SK-N-SH (cell line): ENCODE measurements around the gene CTF1. TPM values are rescaled to one million over a fixed set of nuclear protein-coding genes. Genes with fewer than 3 reads are reported as not detected.

Experiments used
- CTCF ChIA-PET: fragments of 300-600, 350-600 bp; formaldehyde crosslinking; extraction: SDS; loops from one replicate; lab custom pipeline; 2021; lab: Yijun Ruan, JAX
- POLR2A ChIA-PET: fragments of 350-600 bp; sonication (Branson Sonifier 250); formaldehyde crosslinking; extraction: SDS; loops from one replicate; lab custom pipeline; 2020; ENCODE audit warnings: antibody characterized with exemption, inconsistent platforms; lab: Yijun Ruan, JAX
- DNase-seq: peaks from one replicate; pipeline ENCODE4 v3.0.0; 2012
- H2AFZ ChIP-seq: fragments of 200-600 bp; sonication (generic); 2 replicates; pipeline ENCODE4 v1.8.1; 2016; ENCODE audit warnings: antibody characterized with exemption, mild to moderate bottlenecking, low read depth
- H3F3A ChIP-seq: fragments of 200-600 bp; sonication (generic); replicated peaks from 2 replicates; pipeline ENCODE3; 2016; ENCODE audit warnings: antibody characterized with exemption, mild to moderate bottlenecking; ENCODE audit not compliant: insufficient read depth
- H3K27ac ChIP-seq, 2 experiments: fragments of 200-500 bp in 1 of 2; fragments of 200-600 bp in 1 of 2; sonication (Bioruptor generic) in 1 of 2; sonication (generic), shearing (Covaris generic) in 1 of 2; 2 replicates each; pipeline versions ENCODE4 v1.5.1 to v1.6.1; 2014 to 2016; ENCODE audit warnings: low read depth in 2 of 2, inconsistent platforms in 1 of 2, low read length in 1 of 2, mild to moderate bottlenecking in 1 of 2, mixed read lengths in 1 of 2
- H3K27me3 ChIP-seq: fragments of 200-600 bp; sonication (generic), shearing (Covaris generic); 2 replicates; pipeline ENCODE4 v1.6.1; 2016; ENCODE audit warnings: mixed run types; ENCODE audit not compliant: insufficient read depth
- H3K36me3 ChIP-seq, 2 experiments: fragments of 200-500 bp in 1 of 2; fragments of 200-600 bp in 1 of 2; sonication (Bioruptor generic) in 1 of 2; sonication (generic) in 1 of 2; replicated peaks in 1 of 2; 2 replicates each; pipeline versions ENCODE3 to v1.5.1; 2014 to 2016; ENCODE audit warnings: low read length in 1 of 2, mild to moderate bottlenecking in 1 of 2; ENCODE audit not compliant: insufficient read depth in 2 of 2, control insufficient read depth in 1 of 2
- H3K4me1 ChIP-seq, 2 experiments: fragments of 200-500 bp in 1 of 2; fragments of 200-600 bp in 1 of 2; sonication (Bioruptor generic) in 1 of 2; sonication (generic), shearing (Covaris generic) in 1 of 2; 2 replicates each; pipeline versions ENCODE4 v1.5.1 to v1.6.1; 2014 to 2016; ENCODE audit warnings: low read depth in 1 of 2, low read length in 1 of 2, mixed run types in 1 of 2; ENCODE audit not compliant: insufficient read depth in 2 of 2, control insufficient read depth in 1 of 2
- H3K4me2 ChIP-seq: fragments of 200-600 bp; sonication (generic), shearing (Covaris generic); 2 replicates; pipeline ENCODE4 v1.6.1; 2017; ENCODE audit warnings: mixed run types
- H3K4me3 ChIP-seq, 2 experiments: fragments of 200-500 bp in 1 of 2; fragments of 200-600 bp in 1 of 2; sonication (Bioruptor generic) in 1 of 2; sonication (generic), shearing (Covaris generic) in 1 of 2; 2 replicates each; pipeline versions ENCODE4 v1.5.1 to v1.8.1; 2014 to 2016; ENCODE audit warnings: low read depth in 2 of 2, inconsistent platforms in 1 of 2, low read length in 1 of 2, mild to moderate bottlenecking in 1 of 2, mixed read lengths in 1 of 2, moderate library complexity in 1 of 2
- H3K79me2 ChIP-seq: fragments of 200-600 bp; sonication (generic); 2 replicates; pipeline ENCODE4 v1.8.1; 2017; ENCODE audit warnings: mild to moderate bottlenecking; ENCODE audit not compliant: insufficient read depth
- H3K9ac ChIP-seq: fragments of 200-600 bp; sonication (generic); 2 replicates; pipeline ENCODE4 v1.6.1; 2017; ENCODE audit warnings: mixed run types
- H3K9me2 ChIP-seq: fragments of 200-600 bp; sonication (generic); 2 replicates; pipeline ENCODE4 v1.6.1; 2017; ENCODE audit warnings: mixed run types
- H3K9me3 ChIP-seq: fragments of 200-600 bp; sonication (generic); 2 replicates; pipeline ENCODE4 v1.6.1; 2017; ENCODE audit warnings: mixed run types, mild to moderate bottlenecking, moderate library complexity
- H4K20me1 ChIP-seq: fragments of 200-600 bp; sonication (generic); 2 replicates; pipeline ENCODE4 v1.6.1; 2017; ENCODE audit warnings: mild to moderate bottlenecking, mixed run types; ENCODE audit not compliant: insufficient read depth
- GABPA ChIP-seq: IDR thresholded peaks from 2 replicates; pipeline ENCODE4 v1.4.0; 2012; ENCODE audit warnings: low read depth, mild to moderate bottlenecking
- JUND ChIP-seq: IDR thresholded peaks from 2 replicates; pipeline ENCODE4 v1.4.0; 2012
- RAD21 ChIP-seq: IDR thresholded peaks from 2 replicates; pipeline ENCODE4 v1.6.1; 2012; ENCODE audit warnings: mild to moderate bottlenecking, low read length
- REST ChIP-seq: IDR thresholded peaks from 2 replicates; pipeline ENCODE4 v1.6.1; 2012; ENCODE audit warnings: mild to moderate bottlenecking, low read depth, low read length, moderate library complexity
- RFX5 ChIP-seq: IDR thresholded peaks from 2 replicates; pipeline ENCODE4 v1.6.1; 2012; ENCODE audit warnings: mild to moderate bottlenecking, improper control_type of control experiment, low read length
- SMC3 ChIP-seq: IDR thresholded peaks from 2 replicates; pipeline ENCODE4 v1.6.1; 2012; ENCODE audit warnings: low read depth, low read length, improper control_type of control experiment
- WGBS: methylation state at CpG from one replicate; pipeline ENCODE4 v1.1.6; 2017; ENCODE audit warnings: low lambda C conversion rate; 5-methylcytosine and 5-hydroxymethylcytosine counted together
- polyA plus RNA-seq, 3 experiments: library from polyadenylated mRNA; depleted of rRNA; stranded (reverse); fragments of >200 nt; gene quantifications; 2 replicates each; pipeline ENCODE4 v1.2.3, GENCODE V29; 2012
- TF ChIP-seq, protein P1 (sequence below): fragments of 200-600 bp; sonication (generic); IDR thresholded peaks from 2 replicates; pipeline ENCODE4 v1.6.1; 2017; ENCODE audit warnings: antibody characterized with exemption, mild to moderate bottlenecking, moderate library complexity
- TF ChIP-seq, protein P2 (sequence below): IDR thresholded peaks from 2 replicates; pipeline ENCODE4 v1.4.0; 2012; ENCODE audit warnings: low read depth, borderline replicate concordance

Gene CTF1
- polyA plus RNA-seq, 1 of the 3 experiments (the other 2 are of a cell fraction): 45.7 TPM

GRCh38 chr16:30931068-30931650 is 34.7 kb downstream of the CTF1 start:
- Histone ChIP-seq H3K27ac (no peak overlapping the region), H3F3A (no peaks in the 10 kb centered on the region)
- POLR2A ChIA-PET: interaction anchor here (1.1 kb wide), 1 partner anchor 11 kb away, joined by 4 read pairs; no protein-coding TSS in a partner anchor
- no peak for TF ChIP-seq GABPA
- TF ChIP-seq, protein P1, sequence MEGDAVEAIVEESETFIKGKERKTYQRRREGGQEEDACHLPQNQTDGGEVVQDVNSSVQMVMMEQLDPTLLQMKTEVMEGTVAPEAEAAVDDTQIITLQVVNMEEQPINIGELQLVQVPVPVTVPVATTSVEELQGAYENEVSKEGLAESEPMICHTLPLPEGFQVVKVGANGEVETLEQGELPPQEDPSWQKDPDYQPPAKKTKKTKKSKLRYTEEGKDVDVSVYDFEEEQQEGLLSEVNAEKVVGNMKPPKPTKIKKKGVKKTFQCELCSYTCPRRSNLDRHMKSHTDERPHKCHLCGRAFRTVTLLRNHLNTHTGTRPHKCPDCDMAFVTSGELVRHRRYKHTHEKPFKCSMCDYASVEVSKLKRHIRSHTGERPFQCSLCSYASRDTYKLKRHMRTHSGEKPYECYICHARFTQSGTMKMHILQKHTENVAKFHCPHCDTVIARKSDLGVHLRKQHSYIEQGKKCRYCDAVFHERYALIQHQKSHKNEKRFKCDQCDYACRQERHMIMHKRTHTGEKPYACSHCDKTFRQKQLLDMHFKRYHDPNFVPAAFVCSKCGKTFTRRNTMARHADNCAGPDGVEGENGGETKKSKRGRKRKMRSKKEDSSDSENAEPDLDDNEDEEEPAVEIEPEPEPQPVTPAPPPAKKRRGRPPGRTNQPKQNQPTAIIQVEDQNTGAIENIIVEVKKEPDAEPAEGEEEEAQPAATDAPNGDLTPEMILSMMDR: no peak
- TF ChIP-seq, all 33 proteins: peak for 0
- Histone ChIP-seq H3K79me2 (no peaks in the 10 kb centered on the region; the same call in 1 of the 2 replicates), H3K9me2 (no peaks in the 10 kb centered on the region), H4K20me1 (no peaks in the 10 kb centered on the region; the same call in 1 of the 2 replicates), H3K36me3 (peaks cover 35 to 55% of the 10 kb centered on the region in 2 experiments), H2AFZ (no peak overlapping the region), H3K27me3 (no peaks in the 10 kb centered on the region), H3K9me3 (no peaks in the 10 kb centered on the region), H3K4me2 (no peak overlapping the region), H3K4me1 (peaks cover 0 to 11% of the 10 kb centered on the region in 2 experiments; a peak in 1 of 4 replicates), H3K4me3 (no peak overlapping the region), H3K9ac (no peak overlapping the region)
- CTCF ChIA-PET: interaction anchor here (2.8 kb wide), 1 partner anchor 11 kb away, joined by 15 read pairs; no protein-coding TSS in a partner anchor
- no peak for DNase-seq
- WGBS: 77% methylated on average over 12 of the region's 12 CpGs

- 65% methylated on average over 12 of the region's 12 CpGs for WGBS
- H3K9ac ChIP-seq: no peak overlapping the region
- CTCF ChIA-PET: interaction anchor here (0.6 to 1.5 kb wide), 6 partner anchors 10 to 207 kb away, joined by 3 to 8 read pairs (median 3); partner anchors contain the start of gene FBXL19
- H3K27ac ChIP-seq: no peak overlapping the region
- no peaks in the 10 kb centered on the region for H3K4me1 ChIP-seq
- POLR2A ChIA-PET: interaction anchor here (0.7 to 1.0 kb wide), 2 partner anchors 126 to 130 kb away, joined by 3 read pairs; no protein-coding TSS in a partner anchor
- no peaks in the 10 kb centered on the region; the same call in 1 of the 2 replicates for H4K20me1 ChIP-seq
- H3K4me2 ChIP-seq: no peak overlapping the region
- H3K79me2 ChIP-seq: peaks cover 4% of the 10 kb centered on the region; the same call in 1 of the 2 replicates
- H3K4me3 ChIP-seq: no peak overlapping the region
- peak; percentile 64 for DNase-seq
- no peaks in the 10 kb centered on the region for H3K9me2 ChIP-seq
- no peak overlapping the region for H2AFZ ChIP-seq
- TF ChIP-seq, protein P2, sequence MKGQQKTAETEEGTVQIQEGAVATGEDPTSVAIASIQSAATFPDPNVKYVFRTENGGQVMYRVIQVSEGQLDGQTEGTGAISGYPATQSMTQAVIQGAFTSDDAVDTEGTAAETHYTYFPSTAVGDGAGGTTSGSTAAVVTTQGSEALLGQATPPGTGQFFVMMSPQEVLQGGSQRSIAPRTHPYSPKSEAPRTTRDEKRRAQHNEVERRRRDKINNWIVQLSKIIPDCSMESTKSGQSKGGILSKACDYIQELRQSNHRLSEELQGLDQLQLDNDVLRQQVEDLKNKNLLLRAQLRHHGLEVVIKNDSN: no peak
- TF ChIP-seq JUND (no peak), SMC3 (peak; percentile 24; the same call in 1 of the 2 replicates), RAD21 (peak; percentile 37), REST (no peak), RFX5 (no peak)
- TF ChIP-seq, protein P1: peak; percentile 62
- H3K36me3 ChIP-seq: peaks cover 29 to 41% of the 10 kb centered on the region in 2 experiments
- H3F3A ChIP-seq: peaks cover 4% of the 10 kb centered on the region
- H3K27me3 ChIP-seq: no peaks in the 10 kb centered on the region
- no peaks in the 10 kb centered on the region for H3K9me3 ChIP-seq
Observed at GRCh38 chr16:30934827-30935557, 38.6 kb downstream of the CTF1 start.
